Activated CD8-positive, alpha-beta memory T cell treated with anti-CD3 and anti-CD28 coated beads for 1 hour (primary cell): ENCODE data around the gene SRI.

ENCODE experiments used
- DNase-seq, 2 donors: peaks; one replicate each; pipeline ENCODE4 v3.0.0-alpha.2; 2020; ENCODE audit warnings: low read depth in 1 of 2; ENCODE audit errors: extremely low read depth in 1 of 2

The SRI gene

GRCh38 chr7:88226201-88226600 is 6.4 kb upstream of the SRI start:
- DNase-seq: no peak

DNA sequence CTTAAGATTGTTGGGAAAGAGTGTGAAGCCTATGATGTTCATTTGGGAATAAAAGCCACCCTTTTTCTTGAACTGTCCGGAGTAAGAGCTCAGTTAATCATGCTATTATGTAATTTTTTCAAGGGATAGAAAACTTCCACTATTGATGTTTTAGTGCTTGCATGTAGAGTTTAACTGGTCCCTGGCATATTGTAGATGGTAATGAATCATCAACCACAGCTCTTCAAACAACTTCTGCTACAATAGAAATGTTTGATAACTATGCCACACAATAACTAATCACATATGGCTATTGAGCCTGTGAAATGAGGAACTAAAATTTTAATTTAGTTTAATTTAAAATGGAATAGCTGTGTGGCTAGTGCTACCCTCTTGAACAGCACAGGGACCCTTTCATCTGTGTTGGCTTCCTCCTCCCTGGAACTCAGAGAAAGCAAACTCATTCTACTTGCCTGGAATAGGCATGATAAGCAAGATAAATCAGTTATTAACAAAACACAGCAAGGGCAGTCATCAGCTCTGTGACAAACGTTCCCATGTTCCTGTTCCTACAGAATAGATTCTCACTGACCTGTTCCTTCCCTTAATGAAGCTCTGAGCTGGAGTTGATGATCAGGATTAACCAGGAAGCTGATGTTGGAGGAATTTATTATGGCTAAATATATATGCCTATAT is 4.9 kb upstream of the SRI start:
- DNase-seq: no peak

DNA sequence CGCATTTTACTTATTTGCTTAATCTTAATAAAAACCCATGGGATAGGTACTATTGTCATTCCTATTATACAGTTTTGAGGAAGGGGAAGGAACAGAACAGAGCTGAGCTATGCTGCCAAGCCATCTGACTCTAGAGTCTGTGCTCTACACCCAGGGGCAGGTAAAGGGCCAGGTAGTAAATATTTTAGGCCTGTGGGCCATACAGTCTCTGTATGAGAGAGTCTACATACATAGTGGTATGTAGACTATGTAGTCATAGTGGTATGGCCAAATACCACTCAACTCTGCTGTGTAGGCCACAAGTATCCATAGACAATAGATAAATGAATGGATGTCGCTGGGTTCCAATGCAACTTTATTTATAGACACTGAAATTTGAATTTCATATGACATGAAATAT is 3.4 kb upstream of the SRI start:
- no peak for DNase-seq

- peak in 1 of 2 donors; percentile 9 for DNase-seq
Observed at GRCh38 chr7:88218836-88219605, 817 bp downstream of the SRI start.

GRCh38 chr7:88218429-88218745 is 1.5 kb downstream of the SRI start:
- DNase-seq: no peak

- no peak for DNase-seq
Observed at GRCh38 chr7:88217675-88218428, 2.0 kb downstream of the SRI start.

DNA sequence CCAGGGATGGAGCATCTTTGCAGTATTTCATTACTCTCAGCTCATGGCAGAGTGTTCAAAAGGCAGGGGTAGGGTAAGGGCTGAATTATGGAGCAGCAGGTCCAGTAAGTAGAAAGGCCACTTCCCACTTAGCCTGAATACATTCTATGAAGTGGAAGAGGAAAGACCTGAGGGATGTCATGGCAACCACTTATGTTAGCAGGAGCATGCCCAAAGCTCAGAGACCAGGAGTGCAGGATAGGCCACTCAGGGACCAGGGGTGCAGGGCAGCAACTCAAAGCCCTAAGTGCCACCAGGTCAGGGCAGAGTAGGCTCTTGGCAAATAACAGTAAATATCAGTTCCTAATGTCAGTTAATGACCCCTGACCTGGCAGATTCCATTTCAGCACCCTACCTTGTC is 3.6 kb downstream of the SRI start:
- DNase-seq: no peak

GRCh38 chr7:88215295-88215694 is 4.5 kb downstream of the SRI start:
- DNase-seq: no peak

GRCh38 chr7:88214456-88214855 is 5.4 kb downstream of the SRI start:
- no peak for DNase-seq

DNA sequence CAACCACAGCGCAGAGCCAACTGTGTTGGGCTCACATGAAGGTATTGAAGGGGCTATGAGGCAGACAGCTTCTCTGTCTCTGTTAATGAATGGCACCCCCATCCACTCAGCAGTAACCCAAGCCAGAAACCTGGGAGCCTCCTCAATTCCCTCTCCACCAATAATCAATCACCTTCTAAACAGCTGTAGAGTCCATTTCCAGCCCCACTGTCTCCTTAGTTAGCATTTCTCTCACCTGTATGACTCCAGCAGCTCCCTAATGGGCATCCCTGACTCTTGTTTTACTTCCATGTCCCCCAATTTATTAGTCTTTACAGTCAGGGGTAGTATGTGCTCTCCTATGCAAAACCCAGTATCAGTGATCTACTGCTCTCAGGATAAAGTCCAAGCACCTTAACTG is 6.9 kb downstream of the SRI start:
- no peak for DNase-seq

GRCh38 chr7:88208521-88208920 is 11.3 kb downstream of the SRI start:
- DNase-seq: no peak

- no peak for DNase-seq
Observed at GRCh38 chr7:88206254-88206653, 13.6 kb downstream of the SRI start.

GRCh38 chr7:88205179-88205578 is 14.7 kb downstream of the SRI start:
- DNase-seq: no peak

GRCh38 chr7:88204525-88205110 is 15.2 kb downstream of the SRI start:
- no peak for DNase-seq

GRCh38 chr7:88203401-88203800 is 16.4 kb downstream of the SRI start:
- no peak for DNase-seq

DNA sequence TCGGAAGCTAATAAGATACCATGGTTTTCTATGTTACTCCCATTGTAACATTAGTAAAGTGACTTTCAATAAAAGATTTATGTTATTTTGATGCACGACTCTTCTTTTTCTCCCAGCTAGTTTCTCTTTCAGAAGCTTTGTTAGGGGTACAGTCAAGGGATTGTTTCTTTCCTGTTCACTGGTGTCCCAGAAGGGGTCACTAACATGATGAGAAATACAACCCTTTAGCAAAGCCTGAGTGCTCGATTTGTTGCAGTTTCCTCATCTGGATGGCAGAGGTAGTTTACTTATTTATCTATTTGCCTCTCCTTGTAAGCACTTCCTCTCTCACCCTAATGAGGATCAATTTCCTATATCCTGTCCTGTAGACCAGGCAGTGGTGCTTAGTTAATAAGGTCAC is 17.0 kb downstream of the SRI start:
- DNase-seq: no peak

- no peak for DNase-seq
Observed at GRCh38 chr7:88202278-88202677, 17.6 kb downstream of the SRI start.

GRCh38 chr7:88201305-88201704 is 18.5 kb downstream of the SRI start:
- no peak for DNase-seq

DNA sequence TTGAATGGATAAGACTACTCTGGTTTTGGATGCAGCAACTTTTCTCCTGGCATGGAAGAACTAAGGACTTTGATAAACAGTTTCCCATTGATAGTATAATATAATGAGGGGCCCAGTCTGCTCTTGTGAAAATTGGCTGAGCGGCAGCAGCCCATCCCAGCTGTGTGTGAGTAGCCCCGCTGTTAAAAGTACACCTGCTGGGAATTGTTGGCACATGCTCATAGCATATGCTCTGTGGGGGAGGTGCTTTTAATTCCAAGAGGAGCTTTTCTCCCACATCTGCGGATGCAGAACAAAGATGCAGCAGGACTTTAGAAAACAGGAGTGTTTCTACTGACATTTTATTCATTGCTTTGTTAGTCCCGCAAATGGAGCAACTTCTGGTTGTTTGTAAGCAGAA is 19.0 kb downstream of the SRI start:
- DNase-seq: no peak

DNA sequence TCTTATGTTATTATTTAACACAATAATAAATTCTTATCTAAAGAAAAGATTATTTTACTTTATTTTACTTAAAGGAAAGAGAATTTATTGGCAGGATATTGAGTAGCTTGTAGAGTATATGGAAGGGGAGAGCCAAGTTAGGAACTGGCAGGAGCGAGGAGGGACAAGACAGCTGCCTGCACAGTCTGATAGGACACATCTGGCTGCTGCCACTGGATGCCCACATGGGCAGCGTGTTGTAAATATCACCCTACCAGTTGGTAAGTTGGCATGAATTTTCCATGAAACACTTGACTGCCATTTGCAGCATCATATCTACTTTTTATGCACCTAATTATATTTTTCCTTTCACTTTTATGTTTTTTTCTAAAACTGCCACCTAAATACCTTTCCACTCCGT is 19.6 kb downstream of the SRI start:
- no peak for DNase-seq

GRCh38 chr7:88191911-88192310 is 27.9 kb downstream of the SRI start:
- no peak for DNase-seq

DNA sequence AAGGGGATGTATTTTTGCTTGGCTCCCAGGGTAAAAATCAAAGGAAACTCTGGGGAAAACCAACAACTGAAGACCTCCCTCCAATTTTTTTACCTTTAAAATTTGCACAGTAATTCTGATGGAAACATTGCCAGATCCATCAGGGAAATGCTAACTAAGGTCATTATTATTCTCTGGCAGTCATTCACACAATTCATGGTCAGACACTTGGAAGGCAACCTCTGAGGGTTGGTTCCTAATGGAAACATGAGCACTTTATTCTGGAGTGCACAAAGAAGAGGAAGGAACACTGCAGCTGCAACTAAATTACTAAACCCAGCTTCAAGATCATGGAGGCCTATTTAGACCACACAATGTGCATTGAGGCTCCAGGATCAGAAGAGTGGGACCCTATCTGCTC is 34.2 kb downstream of the SRI start:
- DNase-seq: no peak
